A673 (cell line): Measurements from ENCODE around the gene NOL3.

ENCODE experiments used
- EZH2 ChIP-seq: fragments of 200-600 bp; sonication (generic); IDR thresholded peaks from 2 replicates; pipeline ENCODE4 v1.6.1; 2017; ENCODE audit warnings: borderline replicate concordance, low read depth, mild to moderate bottlenecking, mixed read lengths, antibody characterized with exemption, low read length; ENCODE audit not compliant: poor library complexity, severe bottlenecking
- TF ChIP-seq, protein P1 (sequence below): fragments of 300-800, 200-600 bp; sonication (generic); conservative IDR thresholded peaks from 2 replicates; pipeline ENCODE4 v1.5.1; 2017; ENCODE audit warnings: low read depth, mild to moderate bottlenecking, antibody characterized with exemption, low read length, moderate library complexity, mixed read lengths

DNA sequence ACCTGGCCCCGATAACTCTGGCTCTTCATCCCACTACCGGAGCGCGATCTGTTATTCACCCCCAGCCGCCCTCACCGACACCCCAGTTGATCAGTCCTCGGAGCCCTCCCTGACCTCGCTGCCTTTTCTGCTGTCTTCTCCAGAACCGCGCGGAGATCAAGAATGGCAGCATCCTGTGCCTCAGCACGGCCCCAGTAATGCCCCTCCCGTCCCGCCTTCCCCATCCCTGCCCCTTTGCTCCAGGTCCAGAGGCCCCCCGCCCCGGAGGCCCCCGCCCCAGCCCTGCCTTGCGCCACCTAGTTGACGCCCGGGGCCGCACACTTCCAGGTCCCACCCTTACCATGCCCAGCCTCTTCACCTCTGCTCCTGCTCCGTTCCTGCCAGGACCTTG lies 29.5 kb downstream of the NOL3 start:
- TF ChIP-seq, protein P1, sequence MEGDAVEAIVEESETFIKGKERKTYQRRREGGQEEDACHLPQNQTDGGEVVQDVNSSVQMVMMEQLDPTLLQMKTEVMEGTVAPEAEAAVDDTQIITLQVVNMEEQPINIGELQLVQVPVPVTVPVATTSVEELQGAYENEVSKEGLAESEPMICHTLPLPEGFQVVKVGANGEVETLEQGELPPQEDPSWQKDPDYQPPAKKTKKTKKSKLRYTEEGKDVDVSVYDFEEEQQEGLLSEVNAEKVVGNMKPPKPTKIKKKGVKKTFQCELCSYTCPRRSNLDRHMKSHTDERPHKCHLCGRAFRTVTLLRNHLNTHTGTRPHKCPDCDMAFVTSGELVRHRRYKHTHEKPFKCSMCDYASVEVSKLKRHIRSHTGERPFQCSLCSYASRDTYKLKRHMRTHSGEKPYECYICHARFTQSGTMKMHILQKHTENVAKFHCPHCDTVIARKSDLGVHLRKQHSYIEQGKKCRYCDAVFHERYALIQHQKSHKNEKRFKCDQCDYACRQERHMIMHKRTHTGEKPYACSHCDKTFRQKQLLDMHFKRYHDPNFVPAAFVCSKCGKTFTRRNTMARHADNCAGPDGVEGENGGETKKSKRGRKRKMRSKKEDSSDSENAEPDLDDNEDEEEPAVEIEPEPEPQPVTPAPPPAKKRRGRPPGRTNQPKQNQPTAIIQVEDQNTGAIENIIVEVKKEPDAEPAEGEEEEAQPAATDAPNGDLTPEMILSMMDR: no peak
- TF ChIP-seq EZH2: no peak
